RWPE1 (cell line): ENCODE measurements around the gene CTSE.
A peak's percentile ranks its signal among the peaks of the same experiment; 100 is the strongest.

Experiments used
- CTCF ChIA-PET: fragments of 350-600 bp; sonication (Branson Sonifier 250); formaldehyde crosslinking; extraction: SDS; loops from one replicate; lab custom pipeline; 2021; lab: Yijun Ruan, JAX
- POLR2A ChIA-PET: fragments of 400-600 bp; formaldehyde crosslinking; extraction: SDS; loops from one replicate; lab custom pipeline; 2020; ENCODE audit warnings: antibody characterized with exemption; ENCODE audit not compliant: low non-redundant PET; lab: Yijun Ruan, JAX
- DNase-seq: peaks from one replicate; pipeline ENCODE4 v3.0.0; 2012; ENCODE audit warnings: low spot score
- H3K27ac ChIP-seq: fragments of 450-650 bp; 2 replicates; pipeline ENCODE4 v1.5.1; 2017
- CTCF ChIP-seq: fragments of 450-650 bp; conservative IDR thresholded peaks from 2 replicates; pipeline ENCODE4 v1.5.1; 2017; ENCODE audit warnings: low read depth, mild to moderate bottlenecking

CTSE gene

GRCh38 chr1:205962821-205963221 is 60.9 kb downstream of the CTSE start:
- no peak for TF ChIP-seq CTCF
- CTCF ChIA-PET, result interaction anchor here (3.6 kb wide), 1 partner anchor 14 kb away, joined by 22 read pairs; no protein-coding TSS in a partner anchor
- POLR2A ChIA-PET, result no interaction called here
- no peak for DNase-seq
- H3K27ac ChIP-seq, result peak overlapping the region; percentile 87

GRCh38 chr1:205961991-205962820 is 61.5 kb downstream of the CTSE start:
- POLR2A ChIA-PET, result interaction anchor here (1.0 kb wide), 1 partner anchor 282 kb away, joined by 3 read pairs; the partner anchor contains the start of gene SLC45A3
- CTCF ChIA-PET, result interaction anchor here (1.1 to 3.6 kb wide), 2 partner anchors 14 to 15 kb away, joined by 4 to 22 read pairs; no protein-coding TSS in a partner anchor
- peak overlapping the region; percentile 87 for H3K27ac ChIP-seq
- no peak for DNase-seq
- TF ChIP-seq CTCF, result no peak

GRCh38 chr1:205961405-205961804 is 62.3 kb downstream of the CTSE start:
- CTCF ChIA-PET, result interaction anchor here (1.1 to 3.6 kb wide), 2 partner anchors 13 to 16 kb away, joined by 4 to 22 read pairs; no protein-coding TSS in a partner anchor
- DNase-seq, result no peak
- POLR2A ChIA-PET, result interaction anchor here (1.0 kb wide), 1 partner anchor 281 kb away, joined by 3 read pairs; the partner anchor contains the start of gene SLC45A3

GRCh38 chr1:205959789-205960188 is 63.9 kb downstream of the CTSE start:
- DNase-seq, result no peak
- ChIA-PET POLR2A (no interaction called here), CTCF (interaction anchor here (3.6 kb wide), 1 partner anchor 17 kb away, joined by 22 read pairs; no protein-coding TSS in a partner anchor)
- TF ChIP-seq CTCF, result no peak
- H3K27ac ChIP-seq, result no peak overlapping the region

More at GRCh38 chr1:205961405-205961804, 62.3 kb downstream of the CTSE start:
- H3K27ac ChIP-seq, result peak overlapping the region; percentile 87
- no peak for TF ChIP-seq CTCF
